Right kidney (tissue), 1 donor: Measurements from ENCODE around the gene MS4A8.
"Not testable (repeated sequence)": the region's sequence is repeated elsewhere in the genome, so short reads cannot be mapped to it uniquely, and the experiment has no call there.

ENCODE experiments used
- DNase-seq: peaks from one replicate; pipeline ENCODE4 v3.0.0-alpha.2; 2016

Gene MS4A8

GRCh38 chr11:60725592-60725991, 26.2 kb downstream of the MS4A8 start:
- no peak for DNase-seq

GRCh38 chr11:60731586-60731985, 32.2 kb downstream of the MS4A8 start:
- no peak for DNase-seq

GRCh38 chr11:60734279-60734678, 34.9 kb downstream of the MS4A8 start:
- no peak for DNase-seq

- DNase-seq: no peak
These were observed 39.7 kb downstream of the MS4A8 start for GRCh38 chr11:60739114-60739513.

- DNase-seq: no peak
These were observed 41.2 kb downstream of the MS4A8 start for GRCh38 chr11:60740573-60740972.

GRCh38 chr11:60741421-60741820, 42.0 kb downstream of the MS4A8 start:
- DNase-seq: no peak

- DNase-seq: no peak
These were observed 43.6 kb downstream of the MS4A8 start for GRCh38 chr11:60743058-60743457.

- no peak for DNase-seq
These were observed 44.7 kb downstream of the MS4A8 start for GRCh38 chr11:60744114-60744513.

- DNase-seq: no peak
These were observed 48.0 kb downstream of the MS4A8 start for GRCh38 chr11:60747359-60747873.

GRCh38 chr11:60748225-60748624, 48.8 kb downstream of the MS4A8 start:
- no peak for DNase-seq

GRCh38 chr11:60748821-60749220, 49.4 kb downstream of the MS4A8 start:
- DNase-seq: no peak

- no peak for DNase-seq
These were observed 51.5 kb downstream of the MS4A8 start for GRCh38 chr11:60750911-60751310.

GRCh38 chr11:60753309-60753708, 53.9 kb downstream of the MS4A8 start:
- no peak for DNase-seq

GRCh38 chr11:60754887-60755286, 55.5 kb downstream of the MS4A8 start:
- DNase-seq: no peak

- no peak for DNase-seq
These were observed 57.1 kb downstream of the MS4A8 start, which contains the start of gene MS4A15 for GRCh38 chr11:60756307-60757032. TSS of gene MS4A15 (plus strand) at chr11:60756867. CDS start at chr11:60763734, 6,867 bp downstream.

GRCh38 chr11:60757231-60757800, 57.9 kb downstream of the MS4A8 start:
- no peak for DNase-seq

- not testable (repeated sequence) for DNase-seq
These were observed 59.3 kb downstream of the MS4A8 start for GRCh38 chr11:60758671-60759070.

- DNase-seq: not testable (repeated sequence)
These were observed 60.2 kb downstream of the MS4A8 start for GRCh38 chr11:60759438-60760225.

GRCh38 chr11:60761436-60762190, 62.2 kb downstream of the MS4A8 start:
- DNase-seq: no peak

- no peak for DNase-seq
These were observed 63.7 kb downstream of the MS4A8 start for GRCh38 chr11:60762851-60763691.

- DNase-seq: no peak
These were observed 64.4 kb downstream of the MS4A8 start for GRCh38 chr11:60763692-60764369.
